CD4-positive, alpha-beta T cell (primary cell): Measurements from ENCODE around the gene M1AP. TPM values are rescaled to one million over a fixed set of nuclear protein-coding genes. Genes with fewer than 3 reads are reported as not detected.
A peak's percentile ranks its signal among the peaks of the same experiment; 100 is the strongest.

Experiments used
- ATAC-seq: fragments of 200-7000 bp; cut with Tn5 transposase; one replicate; pipeline ENCODE4 v1.10.0; 2022; ENCODE audit warnings: mild to moderate bottlenecking; ENCODE audit not compliant: poor library complexity
- CTCF ChIA-PET: fragments of 350-600 bp; sonication (Branson Sonifier 250); formaldehyde crosslinking; loops from one replicate; lab custom pipeline; 2021; ENCODE audit warnings: antibody characterized with exemption, inconsistent platforms; lab: Charles Lee
- POLR2A ChIA-PET: fragments of 350-600 bp; sonication (Branson Sonifier 250); formaldehyde crosslinking; loops from one replicate; lab custom pipeline; 2021; ENCODE audit warnings: antibody characterized with exemption, inconsistent platforms; lab: Charles Lee
- DNase-seq, 14 experiments: peaks; one replicate each; pipeline ENCODE4 v3.0.0-alpha.2; 2013 to 2020; ENCODE audit warnings: mixed read lengths in 2 of 14
- H3K27ac ChIP-seq, 2 donors: one replicate each; pipeline versions ENCODE4 v1.5.1 to v1.7.0; 2013; ENCODE audit warnings: low read length in 2 of 2, low read depth in 1 of 2, mild to moderate bottlenecking in 1 of 2
- H3K27me3 ChIP-seq, 2 experiments: 1 replicate in 1 of 2; 2 replicates in 1 of 2; pipeline versions ENCODE4 v1.6.1 to v1.7.0; 2013; ENCODE audit warnings: low read length in 2 of 2, control low read depth in 1 of 2, mild to moderate bottlenecking in 1 of 2, moderate library complexity in 1 of 2; ENCODE audit not compliant: insufficient read depth in 2 of 2, control insufficient read depth in 1 of 2
- H3K36me3 ChIP-seq: one replicate; pipeline ENCODE4 v1.6.1; 2013; ENCODE audit warnings: low read length, control low read depth; ENCODE audit not compliant: insufficient read depth
- H3K4me1 ChIP-seq: one replicate; pipeline ENCODE4 v1.6.1; 2013; ENCODE audit warnings: low read length, control low read depth; ENCODE audit not compliant: insufficient read depth
- H3K4me3 ChIP-seq: one replicate; pipeline ENCODE4 v1.5.1; 2013; ENCODE audit warnings: mild to moderate bottlenecking, low read length, moderate library complexity
- H3K9me3 ChIP-seq, 2 experiments: 1 replicate in 1 of 2; 2 replicates in 1 of 2; pipeline versions ENCODE4 v1.6.1 to v1.7.0; 2013; ENCODE audit warnings: low read length in 2 of 2, mild to moderate bottlenecking in 2 of 2, control low read depth in 1 of 2, moderate library complexity in 1 of 2; ENCODE audit not compliant: control insufficient read depth in 1 of 2, insufficient read depth in 1 of 2
- H3K27ac Mint-ChIP-seq: one replicate; pipeline ENCODE4 v1.8.0; 2020; ENCODE audit warnings: mixed read lengths
- H3K27me3 Mint-ChIP-seq: one replicate; pipeline ENCODE4 v1.8.0; 2021; ENCODE audit warnings: mixed read lengths
- H3K36me3 Mint-ChIP-seq: one replicate; pipeline ENCODE4 v1.8.0; 2021; ENCODE audit warnings: low read depth, mixed read lengths
- H3K4me1 Mint-ChIP-seq: one replicate; pipeline ENCODE4 v1.8.0; 2021; ENCODE audit warnings: low read depth, mixed read lengths
- H3K4me3 Mint-ChIP-seq: one replicate; pipeline ENCODE4 v1.8.0; 2020; ENCODE audit warnings: mild to moderate bottlenecking, mixed read lengths
- H3K9me3 Mint-ChIP-seq: one replicate; pipeline ENCODE4 v1.8.0; 2020; ENCODE audit warnings: mixed read lengths
- CTCF ChIP-seq: fragments of 200-600 bp; IDR thresholded peaks from one replicate; pipeline ENCODE4 v1.8.0; 2022; ENCODE audit warnings: antibody characterized with exemption, mild to moderate bottlenecking
- intact Hi-C, 2 experiments: fragments of 100-400 bp; cut with DNase I in 1 of 2; cut with micrococcal nuclease in 1 of 2; formaldehyde crosslinking; loops; one replicate each; pipeline versions ENCODE4 v1.15.1 to v1.9.0; 2023 to 2025; cut with DNase I, micrococcal nuclease
- total RNA-seq, 174 experiments: library from RNA in 2 of 174; stranded (reverse) in 2 of 174; gene quantifications; one replicate each; pipeline ENCODE4 v1.2.3 and lab custom pipeline; 2021 to 2026

The M1AP gene
- total RNA-seq, 2 experiments from 2014 or later: not detected

GRCh38 chr2:74655579-74655978 is 7.4 kb upstream of the M1AP start:
- H3K27me3 ChIP-seq: no peaks in the 10 kb centered on the region
- H3K27me3 Mint-ChIP-seq: peaks cover 4% of the 10 kb centered on the region
- no peaks in the 10 kb centered on the region for H3K9me3 Mint-ChIP-seq
- no peak overlapping the region for H3K27ac Mint-ChIP-seq
- intact Hi-C loops: loop anchor here in 1 of 2 experiments (10.0 kb wide), 5 partner anchors 101 to 1441 kb away; partner anchors contain the start of genes ALMS1, DOK1, LOXL3 and SMYD5
- ChIA-PET CTCF (no interaction called here), POLR2A (no interaction called here)
- peak overlapping the region; percentile 73 for H3K4me3 Mint-ChIP-seq
- peaks cover 18% of the 10 kb centered on the region for H3K4me1 ChIP-seq
- ATAC-seq (no peak), DNase-seq (no peak)
- peaks cover 12% of the 10 kb centered on the region for H3K36me3 Mint-ChIP-seq
- no peaks in the 10 kb centered on the region for H3K9me3 ChIP-seq
- H3K4me1 Mint-ChIP-seq: peaks cover 26% of the 10 kb centered on the region
- H3K27ac ChIP-seq: no peak overlapping the region
- H3K36me3 ChIP-seq: peaks cover 14% of the 10 kb centered on the region
- no peak for TF ChIP-seq CTCF
- H3K4me3 ChIP-seq: no peak overlapping the region

GRCh38 chr2:74653985-74654882 is 6.1 kb upstream of the M1AP start, which contains the start of gene SEMA4F:
Gene SEMA4F, plus strand, starts transcription at chr2:74654247. Its CDS starts 130 bp downstream, at chr2:74654377.
- POLR2A ChIA-PET: interaction anchor here (0.5 to 0.9 kb wide), 4 partner anchors 8 to 917 kb away, joined by 3 to 5 read pairs (median 4); partner anchors contain the start of gene TPRKB
- intact Hi-C loops: loop anchor here in 1 of 2 experiments (5.0 to 10.0 kb wide), 7 partner anchors 99 to 1439 kb away; partner anchors contain the start of genes ALMS1, DOK1, LOXL3 and POLE4
- no peak for TF ChIP-seq CTCF
- H3K4me3 ChIP-seq: peak within 1 kb of the TSS; percentile 80
- H3K9me3 Mint-ChIP-seq: no peaks in the 10 kb centered on the region
- H3K36me3 ChIP-seq: peaks cover 7% of the 10 kb centered on the region
- DNase-seq (peak; percentile 83 to 96 (median 92)), ATAC-seq (peak; percentile 99)
- H3K4me1 Mint-ChIP-seq: peaks cover 26% of the 10 kb centered on the region
- peaks cover 12% of the 10 kb centered on the region for H3K36me3 Mint-ChIP-seq
- peak within 1 kb of the TSS; percentile 80 for H3K27ac Mint-ChIP-seq
- peak within 1 kb of the TSS; percentile 88 for H3K4me3 Mint-ChIP-seq
- H3K9me3 ChIP-seq: no peaks in the 10 kb centered on the region
- CTCF ChIA-PET: no interaction called here
- H3K27me3 Mint-ChIP-seq: peaks cover 14% of the 10 kb centered on the region
- peaks cover 18% of the 10 kb centered on the region for H3K4me1 ChIP-seq
- H3K27me3 ChIP-seq: peaks cover 2 to 5% of the 10 kb centered on the region in 2 experiments
- H3K27ac ChIP-seq: no peak within 1 kb of the TSS

DNA sequence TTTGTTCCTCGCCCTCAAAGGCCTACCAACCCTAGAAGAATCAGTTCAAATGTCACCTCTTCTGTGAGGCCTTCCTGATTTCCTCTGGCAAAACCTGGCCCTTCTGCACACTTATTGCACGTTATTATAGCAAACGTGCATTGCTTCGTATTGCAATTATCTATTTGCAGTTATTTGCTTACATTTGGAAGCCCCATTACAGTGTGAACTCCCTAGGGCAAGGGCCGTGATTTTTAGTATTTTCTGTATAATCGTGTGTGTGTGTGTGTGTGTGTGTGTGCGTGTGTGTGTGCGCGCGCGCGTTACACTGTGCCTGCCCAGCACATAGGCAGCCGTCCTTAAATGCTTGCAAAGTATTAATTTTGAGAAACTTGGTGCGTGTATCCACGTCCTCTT is 5.5 kb upstream of the M1AP start:
- Histone ChIP-seq H3K9me3 (no peaks in the 10 kb centered on the region), H3K36me3 (peaks cover 7% of the 10 kb centered on the region), H3K4me1 (peaks cover 18% of the 10 kb centered on the region), H3K4me3 (peak overlapping the region; percentile 80), H3K27me3 (peaks cover 8 to 11% of the 10 kb centered on the region in 2 experiments), H3K27ac (no peak overlapping the region)
- H3K36me3 Mint-ChIP-seq: peaks cover 12% of the 10 kb centered on the region
- CTCF ChIA-PET: no interaction called here
- DNase-seq: no peak
- no peak for TF ChIP-seq CTCF
- ATAC-seq: peak; percentile 47
- POLR2A ChIA-PET: interaction anchor here (0.5 to 0.9 kb wide), 3 partner anchors 9 to 916 kb away, joined by 3 to 5 read pairs (median 3); partner anchors contain the start of gene TPRKB
- peaks cover 26% of the 10 kb centered on the region for H3K4me1 Mint-ChIP-seq
- peak overlapping the region; percentile 80 for H3K27ac Mint-ChIP-seq
- peaks cover 20% of the 10 kb centered on the region for H3K27me3 Mint-ChIP-seq
- H3K4me3 Mint-ChIP-seq: peak overlapping the region; percentile 88
- no peaks in the 10 kb centered on the region for H3K9me3 Mint-ChIP-seq
- intact Hi-C loops: loop anchor here in 1 of 2 experiments (5.0 to 10.0 kb wide), 7 partner anchors 99 to 1439 kb away; partner anchors contain the start of genes ALMS1, DOK1, LOXL3 and POLE4
